Islet of Langerhans (tissue), 1 donor: ENCODE measurements around the gene PRDM8.

Source experiments
- FAIRE-seq: peaks from one replicate; lab custom pipeline; 2011; peaks lifted over from hg19 to GRCh38; lab: Jason Lieb, UNC

PRDM8 gene

DNA sequence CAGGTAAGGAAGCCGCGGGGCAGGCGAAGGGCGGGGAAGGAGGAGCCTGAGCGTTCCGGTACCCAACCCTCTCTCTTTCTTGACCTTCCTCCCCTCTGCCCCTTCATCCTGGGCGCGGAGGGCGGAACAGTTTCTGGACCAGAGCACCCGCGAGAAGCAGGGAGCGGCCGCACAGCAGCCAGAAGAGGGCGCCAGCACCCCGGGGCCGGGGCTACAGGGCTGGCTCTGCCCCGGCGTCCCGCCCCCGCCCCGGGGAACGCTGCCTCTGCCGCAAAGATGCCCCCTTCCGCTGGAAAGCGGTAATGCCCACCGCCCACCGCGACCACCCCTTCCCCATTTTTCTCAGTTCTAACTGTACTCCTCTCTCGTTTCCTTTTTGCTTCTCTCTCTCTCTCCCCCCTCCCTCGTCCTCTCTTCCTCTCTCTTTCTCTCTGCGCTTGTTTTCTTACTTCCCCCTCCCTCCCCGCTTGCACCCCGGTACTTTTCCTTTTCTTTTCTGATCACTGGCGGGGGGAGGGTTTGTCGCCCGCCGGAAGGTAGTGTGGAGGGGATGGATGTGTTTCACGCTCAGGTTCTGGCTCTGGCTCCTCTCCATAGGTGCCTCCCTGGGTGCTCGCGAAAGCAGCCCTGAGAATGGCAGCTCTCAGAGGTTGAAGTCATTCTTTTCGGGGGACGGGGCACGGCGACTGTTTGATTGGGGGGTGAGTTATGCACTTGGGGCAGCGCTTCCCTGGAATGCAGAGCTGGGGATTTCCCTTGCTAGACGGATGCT, 13.1 kb upstream of the PRDM8 start:
- no peak for FAIRE-seq

DNA sequence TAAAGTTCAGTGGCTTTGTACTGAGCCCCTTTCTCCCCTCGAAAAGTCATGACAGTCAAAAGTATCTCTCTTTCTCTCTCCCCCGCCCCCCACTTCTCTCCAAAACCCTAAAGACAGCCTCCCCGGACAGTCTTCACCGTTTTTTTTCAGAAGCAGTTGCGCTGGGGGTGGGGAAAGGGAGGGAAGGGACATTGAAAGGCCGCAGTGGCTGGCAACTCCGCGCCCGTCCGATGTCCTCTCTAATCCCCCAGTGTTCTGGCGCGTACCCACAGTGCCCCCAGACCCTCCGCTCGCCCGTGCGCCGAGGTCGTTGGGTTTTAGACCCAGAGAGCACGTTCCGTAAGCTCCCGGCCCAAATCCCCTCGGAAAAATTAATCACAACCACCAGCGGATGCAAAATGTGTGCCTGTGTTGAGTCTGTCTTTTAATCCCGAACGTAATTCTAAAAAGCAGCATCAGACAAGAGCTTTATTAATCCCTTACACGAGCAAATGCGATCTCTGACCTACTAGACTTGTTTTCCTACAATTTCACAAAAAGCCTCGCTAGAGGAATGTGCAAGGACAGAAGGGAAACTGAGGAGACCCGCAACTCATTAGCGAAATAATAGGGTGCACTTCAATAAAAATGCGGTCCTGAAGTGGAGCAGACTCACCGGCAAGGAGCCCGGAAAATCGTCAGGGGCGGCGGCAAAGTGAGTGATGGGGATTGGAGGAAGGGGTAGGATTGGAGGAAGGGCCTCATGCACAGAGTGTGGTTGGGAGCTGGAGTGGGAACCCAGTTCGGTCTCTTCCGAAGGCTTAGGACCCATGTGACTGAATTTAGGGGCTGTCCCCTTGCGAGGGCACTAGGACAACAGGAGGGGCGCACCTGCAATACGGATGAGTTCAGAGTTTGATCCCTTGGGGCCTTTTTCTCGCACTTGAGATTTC, 12.2 kb upstream of the PRDM8 start:
- no peak for FAIRE-seq

DNA sequence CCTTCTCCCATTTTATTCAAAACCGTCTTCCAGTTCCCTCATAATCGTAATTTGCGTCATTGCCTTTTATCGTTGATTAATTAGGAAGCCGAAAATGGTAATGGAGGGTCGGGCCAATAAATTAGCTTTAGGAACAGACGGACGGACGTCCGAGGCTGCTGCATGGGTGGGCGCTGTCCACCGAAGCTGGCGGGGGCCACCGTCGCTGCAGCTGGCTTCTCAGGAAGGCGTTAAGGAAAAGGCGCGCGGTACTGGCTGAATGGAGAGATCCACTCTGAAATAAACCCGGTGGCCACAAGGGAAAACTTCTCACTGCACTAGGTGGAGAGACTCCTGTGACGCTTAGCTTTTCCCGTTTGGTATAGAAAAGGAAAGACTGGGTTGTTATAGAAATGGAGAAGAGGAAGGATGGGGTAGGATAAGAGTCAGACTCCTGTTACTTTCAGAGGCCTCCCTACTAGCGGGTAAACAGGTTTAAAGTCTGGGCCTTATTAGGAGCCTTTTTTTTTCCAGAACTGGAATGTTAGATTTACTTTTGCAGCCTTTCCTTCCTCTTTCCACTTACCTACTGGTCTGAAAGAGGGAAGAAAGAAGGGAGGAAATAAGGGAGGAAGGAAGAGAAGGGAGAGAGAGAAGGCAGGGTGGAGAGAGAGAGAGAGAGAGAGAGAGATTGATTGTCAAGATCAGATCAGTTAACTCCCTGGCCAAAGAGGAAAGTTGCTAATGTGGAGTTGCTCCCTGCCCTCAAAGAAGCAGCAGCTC, 11.3 kb upstream of the PRDM8 start:
- no peak for FAIRE-seq

DNA sequence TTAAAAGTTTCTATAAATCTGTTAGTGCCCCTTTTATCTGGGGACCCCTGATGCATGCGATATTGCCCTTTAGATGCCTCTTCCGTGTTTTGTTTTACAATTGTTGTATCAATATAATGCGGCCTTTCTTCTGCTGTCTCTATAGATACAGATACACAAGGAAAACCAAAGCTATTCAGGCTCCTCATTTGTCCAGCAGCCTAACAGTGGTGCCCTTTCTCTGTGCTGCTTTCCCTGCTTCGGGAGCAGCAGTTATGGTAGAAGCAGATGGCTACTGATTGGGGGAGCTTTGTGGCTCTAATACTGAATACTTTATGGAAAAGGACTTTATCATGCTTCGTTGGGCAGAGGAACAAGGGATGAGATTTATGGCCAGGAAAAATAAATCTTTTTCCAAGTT, 10.6 kb upstream of the PRDM8 start:
- no peak for FAIRE-seq

DNA sequence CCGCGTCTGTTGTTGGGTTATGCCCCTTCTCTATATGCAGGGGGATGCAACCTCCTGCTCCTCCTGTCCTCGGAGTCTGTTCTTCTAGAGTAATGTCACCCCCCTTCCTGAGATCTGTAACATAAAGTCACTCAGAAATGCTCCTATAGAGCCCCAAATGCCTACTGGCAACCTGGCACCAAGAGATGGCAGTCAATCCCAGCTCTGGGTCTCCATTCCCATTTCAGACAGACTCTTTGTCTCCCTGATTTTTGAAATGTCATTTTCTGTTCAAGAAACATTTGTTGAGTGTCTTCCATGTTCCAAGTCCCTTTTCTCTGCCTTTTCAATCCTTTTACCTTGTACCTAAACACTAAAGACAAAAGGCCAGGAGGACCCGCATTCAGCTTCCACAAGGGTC, 9.6 kb upstream of the PRDM8 start:
- no peak for FAIRE-seq

DNA sequence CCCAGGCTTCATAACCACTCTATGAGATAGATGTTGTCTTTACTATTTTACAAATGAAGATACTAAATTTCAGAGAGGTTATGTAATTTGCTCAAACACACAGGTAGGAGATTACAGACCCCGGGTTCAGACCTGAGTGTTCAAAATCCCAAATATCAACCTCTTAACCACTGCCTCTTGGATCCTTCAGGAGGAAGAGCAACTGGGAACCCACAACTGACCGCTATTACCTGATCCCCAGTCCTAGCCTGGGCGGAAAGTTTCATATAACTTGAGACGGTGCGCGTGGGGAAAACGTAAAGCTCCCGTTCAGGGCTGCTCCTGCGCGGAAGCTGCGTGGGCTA, 8.9 kb upstream of the PRDM8 start:
- FAIRE-seq = no peak

DNA sequence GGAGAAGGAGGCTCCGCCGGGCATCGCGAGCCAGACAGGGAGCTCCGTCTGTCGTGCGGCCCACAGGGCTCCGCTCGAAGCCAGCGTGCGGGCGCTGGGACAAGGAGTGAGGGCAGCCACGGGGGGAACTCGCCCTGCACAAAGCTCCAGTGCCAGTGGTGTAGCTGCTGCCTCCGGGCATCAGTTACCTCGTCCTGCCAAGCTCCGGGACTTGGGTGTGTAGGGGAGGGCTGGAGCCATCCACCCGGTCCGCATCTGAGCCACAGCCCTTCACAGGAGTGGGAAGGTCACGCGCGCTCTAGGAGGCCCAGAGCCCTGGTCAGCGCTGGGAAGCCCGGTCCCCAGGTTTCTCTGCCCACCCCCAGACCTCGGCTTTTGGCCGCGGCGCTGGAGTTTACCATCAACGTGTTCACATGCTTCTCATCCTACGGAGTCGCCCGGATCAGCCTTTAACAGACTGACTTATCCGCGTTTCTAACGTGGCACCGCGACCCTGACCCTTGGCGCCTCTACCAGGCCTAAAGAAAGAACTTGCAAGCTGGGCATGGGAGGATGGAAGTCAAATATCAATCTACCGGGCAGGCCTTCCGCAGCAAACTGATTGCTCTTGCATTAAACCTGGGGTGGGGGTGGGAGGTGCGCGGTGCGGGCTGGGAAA, 8.4 kb upstream of the PRDM8 start:
- no peak for FAIRE-seq

DNA sequence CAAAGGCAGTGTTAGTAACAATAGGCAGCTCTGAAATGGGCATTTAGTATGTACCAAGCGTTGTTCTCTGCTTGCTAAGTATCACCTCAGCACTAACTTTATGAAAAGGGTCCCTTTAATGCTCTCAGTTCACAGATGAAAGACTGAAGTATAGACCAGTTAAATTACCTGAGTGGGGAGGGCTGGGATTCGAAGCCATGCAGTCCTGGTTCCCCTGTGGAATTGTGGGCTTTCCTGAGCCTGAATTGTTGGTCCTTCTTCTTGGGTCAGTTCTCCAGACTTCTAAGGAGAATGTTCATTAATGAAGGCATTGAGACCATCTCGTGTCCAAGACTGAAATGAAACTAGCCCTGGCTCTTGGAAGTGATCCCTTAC, 7.7 kb upstream of the PRDM8 start:
- FAIRE-seq = no peak

DNA sequence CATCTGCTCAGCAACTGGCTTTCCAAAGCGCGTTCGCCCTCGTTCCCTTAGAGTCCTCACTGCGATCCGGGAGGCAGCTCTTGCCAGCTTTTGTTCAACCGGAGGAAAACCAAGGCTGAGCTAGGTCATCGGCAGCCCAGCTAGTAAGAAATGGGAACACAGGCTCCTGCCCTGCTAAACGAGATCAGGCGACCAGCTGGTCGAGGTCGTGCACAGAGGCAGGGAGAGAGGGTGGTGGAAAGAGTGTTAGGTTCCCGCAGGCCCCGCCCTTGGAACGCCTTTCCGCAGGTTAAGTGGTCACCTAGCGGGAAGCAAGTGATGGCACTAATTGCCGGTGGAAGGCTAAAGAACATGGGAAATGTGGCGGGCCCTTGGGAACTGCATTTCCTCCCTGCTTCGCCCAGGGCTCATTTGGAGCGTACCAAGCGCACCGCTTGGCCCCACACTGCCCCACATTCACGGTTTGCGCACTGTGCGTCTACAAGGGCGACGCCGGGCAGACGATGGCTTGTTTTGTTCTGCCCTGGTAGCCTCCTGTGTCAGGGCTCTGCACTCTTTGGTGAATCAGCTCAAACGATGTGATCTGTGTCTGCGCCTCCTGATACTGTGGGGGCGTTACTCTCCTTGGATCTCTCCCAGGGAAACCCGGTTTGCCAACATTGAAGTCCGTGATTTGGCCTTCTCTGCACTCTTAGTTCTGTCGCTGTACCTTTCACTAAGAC, 7.2 kb upstream of the PRDM8 start:
- FAIRE-seq = no peak

DNA sequence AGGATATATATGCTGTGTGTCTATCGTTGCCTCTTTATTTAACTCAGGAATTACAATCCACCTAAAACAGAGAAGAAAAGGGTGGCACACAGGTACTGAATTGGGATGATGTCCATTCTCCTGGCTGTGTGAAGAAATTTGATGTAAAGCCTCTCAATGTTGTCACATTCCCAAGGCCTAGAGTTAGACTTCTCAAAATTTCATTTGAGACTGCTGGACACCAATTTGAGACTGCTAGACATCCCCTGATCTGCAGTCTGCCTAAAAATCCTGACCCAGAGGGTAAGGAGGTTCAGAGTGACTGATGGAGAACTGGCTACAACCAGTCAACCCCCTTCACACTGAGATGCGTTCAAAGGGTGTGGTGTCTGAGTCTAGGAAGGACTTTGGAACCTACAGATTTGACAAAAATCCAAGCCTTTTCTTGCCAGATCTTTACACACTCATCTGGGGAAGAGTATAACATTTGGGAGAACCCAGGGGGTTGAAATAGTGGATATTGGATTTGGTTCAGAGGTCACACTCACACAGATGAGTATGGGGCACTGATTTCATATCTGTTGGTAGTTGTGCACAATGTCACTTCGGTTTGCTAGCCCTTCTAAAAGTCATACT, 4.9 kb upstream of the PRDM8 start:
- no peak for FAIRE-seq

DNA sequence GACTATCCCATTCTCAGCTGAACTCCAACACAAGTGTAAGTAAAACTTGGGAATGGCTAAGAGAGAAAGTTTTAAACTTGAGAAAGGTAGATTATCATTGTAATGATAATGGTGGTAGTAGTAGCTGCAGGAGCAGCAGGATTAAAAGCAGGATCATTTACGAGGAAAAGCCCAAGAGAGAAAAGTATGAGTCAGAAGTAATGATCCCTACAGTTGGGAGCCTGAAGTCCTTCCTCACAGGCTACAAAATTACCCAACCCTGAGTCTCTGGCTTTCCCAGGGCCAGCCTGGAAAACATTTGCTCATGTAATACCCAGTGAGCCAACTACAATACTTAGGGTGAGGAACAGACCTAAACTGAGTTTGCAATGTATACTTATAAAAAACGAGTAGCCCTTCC, 4.4 kb upstream of the PRDM8 start:
- FAIRE-seq = no peak

DNA sequence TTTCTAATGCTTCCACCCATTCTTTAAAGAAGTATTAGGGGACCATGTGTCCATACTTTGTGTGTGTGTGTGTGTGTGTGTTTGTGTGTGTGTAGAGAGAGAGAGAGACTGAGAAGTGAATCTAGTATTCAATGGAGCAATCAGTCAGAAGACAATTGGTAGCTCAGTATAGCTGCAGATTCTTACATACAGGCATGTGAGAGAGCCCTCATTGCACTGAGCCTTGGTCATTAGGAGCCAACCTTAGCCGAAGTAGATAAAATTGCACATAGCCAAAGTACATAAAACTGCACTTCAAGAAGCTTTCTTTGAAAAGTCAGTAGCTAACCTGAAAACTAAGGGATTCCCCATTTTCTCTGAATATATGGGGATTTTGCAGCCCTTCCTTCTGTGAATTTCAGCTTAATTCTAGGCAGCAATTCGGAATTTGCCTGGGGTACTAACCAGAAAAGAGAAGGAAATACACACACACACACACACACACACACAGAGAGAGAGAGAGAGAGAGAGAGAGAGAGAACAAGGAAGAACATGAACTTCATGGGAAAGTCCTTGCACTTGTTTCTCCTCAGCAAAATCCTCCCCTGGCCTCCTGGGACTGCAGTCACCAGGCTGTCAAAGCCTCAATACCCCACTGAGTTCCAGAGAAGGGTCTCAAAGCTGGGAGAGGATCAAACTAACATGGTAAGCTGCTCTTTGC, 1.7 kb upstream of the PRDM8 start:
- no peak for FAIRE-seq

DNA sequence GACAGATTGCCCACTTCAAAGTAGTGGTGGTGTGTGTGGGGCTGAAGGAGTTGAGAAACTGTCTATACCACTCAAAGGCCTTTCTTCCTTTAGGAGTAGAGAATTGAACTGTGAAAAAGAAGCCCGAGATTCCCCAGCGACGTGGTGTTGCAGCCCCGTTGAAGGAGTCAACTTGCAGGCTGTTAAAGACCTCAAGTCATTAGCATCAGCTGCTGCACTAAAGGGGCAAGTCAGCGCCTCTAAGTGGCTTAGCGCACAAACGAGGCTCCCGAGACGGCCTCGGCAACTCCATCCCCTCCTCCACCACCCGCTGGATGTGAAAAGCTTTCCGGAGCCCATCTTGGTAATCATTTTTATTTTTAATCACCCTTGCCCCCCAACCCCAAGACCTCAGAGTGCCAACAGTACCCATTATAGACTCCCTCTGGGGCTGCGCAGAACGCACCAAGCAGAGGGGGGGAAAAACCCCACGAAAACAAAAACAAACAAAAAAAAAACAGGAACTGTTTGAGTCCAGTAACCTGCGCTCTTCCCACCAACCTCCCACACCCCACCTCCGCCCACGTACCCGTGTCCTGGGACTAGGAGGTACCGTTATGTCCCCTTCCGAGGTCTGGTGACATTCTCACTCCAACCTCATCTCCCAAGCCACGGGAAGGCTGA, 913 bp upstream of the PRDM8 start:
- no peak for FAIRE-seq

DNA sequence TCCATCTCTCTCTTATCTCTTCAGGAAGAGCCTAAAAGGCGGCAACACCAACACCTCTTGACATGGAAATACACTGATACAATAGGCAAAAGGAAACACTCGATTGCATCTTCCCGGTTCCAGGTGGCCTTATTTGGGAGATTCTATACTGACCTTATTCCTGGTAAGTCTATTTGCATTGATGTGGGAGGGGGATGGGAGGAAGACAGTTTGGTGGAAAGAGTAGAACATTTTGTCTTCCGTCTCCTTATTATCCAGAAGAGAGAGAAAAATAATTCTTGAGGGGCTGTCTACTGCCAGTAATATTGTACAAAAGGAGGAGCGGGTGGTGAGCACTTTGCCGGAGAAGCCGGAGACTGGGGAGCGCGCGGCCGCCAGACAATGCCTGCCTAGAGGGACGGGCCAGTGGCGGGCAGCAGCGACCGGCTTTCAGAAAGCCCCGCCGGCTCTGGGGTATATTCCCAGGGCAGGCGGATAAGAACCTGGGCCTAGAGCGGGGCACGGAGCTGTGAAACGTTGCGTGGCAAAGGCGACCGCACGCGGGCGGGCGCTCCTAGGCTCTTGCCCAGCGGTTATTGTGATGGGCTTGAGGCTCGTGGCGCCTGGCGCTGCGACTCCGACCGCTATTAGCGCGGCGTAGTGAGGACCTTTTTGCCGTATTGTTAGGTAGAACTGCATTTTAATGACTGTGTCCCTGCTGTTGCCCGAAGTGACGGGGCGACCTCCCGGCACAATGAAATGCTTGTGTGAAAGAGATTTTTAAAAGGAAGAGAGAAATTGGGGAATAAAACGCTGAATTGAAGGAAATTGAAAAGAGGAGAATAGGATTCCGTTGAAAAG, 518 bp downstream of the PRDM8 start:
- FAIRE-seq = no peak

DNA sequence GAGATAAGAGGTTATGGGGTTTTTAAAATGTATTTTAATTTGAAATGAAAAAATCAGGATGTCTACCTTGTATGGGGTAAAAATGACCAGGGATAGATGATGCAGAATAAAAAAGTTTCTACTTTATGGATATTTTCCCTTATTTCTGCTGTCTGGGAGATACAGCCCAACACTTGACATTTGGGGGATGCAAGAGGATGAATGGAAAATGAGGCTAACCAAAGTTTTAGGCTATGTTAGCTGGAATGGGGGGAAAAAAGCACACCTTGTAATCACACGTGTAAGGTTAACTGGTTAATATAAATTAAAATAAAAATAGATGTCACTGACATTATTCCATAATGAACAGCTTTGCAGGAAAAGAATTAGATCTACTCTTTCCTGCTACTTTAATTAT, 1.1 kb downstream of the PRDM8 start:
- no peak for FAIRE-seq

DNA sequence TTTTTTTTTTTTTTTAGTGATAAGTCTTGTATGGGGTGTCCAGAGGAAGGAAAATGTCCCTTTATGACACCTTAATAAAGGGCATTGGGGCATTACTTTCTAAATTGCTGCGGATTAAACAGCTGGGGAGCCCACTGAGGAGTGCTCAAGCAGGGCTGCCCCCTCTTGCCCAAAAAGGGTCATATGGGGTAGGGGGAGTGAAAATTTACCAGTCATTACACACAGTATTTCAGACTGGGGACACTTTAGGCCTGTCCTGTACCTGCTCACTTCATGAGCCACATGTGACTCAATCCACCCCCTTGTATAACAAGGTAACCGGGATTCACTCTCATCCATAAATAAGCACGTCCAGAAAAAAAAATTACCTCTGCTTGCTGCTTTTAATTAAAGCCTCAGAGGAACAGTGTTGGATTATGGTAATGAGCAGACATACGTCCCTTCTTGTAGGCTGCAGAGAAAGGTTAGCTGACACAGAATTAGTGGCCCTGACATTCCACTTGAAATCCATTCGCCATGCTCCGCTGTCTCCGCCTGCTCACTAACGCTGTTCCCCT, 1.8 kb downstream of the PRDM8 start:
- no peak for FAIRE-seq

DNA sequence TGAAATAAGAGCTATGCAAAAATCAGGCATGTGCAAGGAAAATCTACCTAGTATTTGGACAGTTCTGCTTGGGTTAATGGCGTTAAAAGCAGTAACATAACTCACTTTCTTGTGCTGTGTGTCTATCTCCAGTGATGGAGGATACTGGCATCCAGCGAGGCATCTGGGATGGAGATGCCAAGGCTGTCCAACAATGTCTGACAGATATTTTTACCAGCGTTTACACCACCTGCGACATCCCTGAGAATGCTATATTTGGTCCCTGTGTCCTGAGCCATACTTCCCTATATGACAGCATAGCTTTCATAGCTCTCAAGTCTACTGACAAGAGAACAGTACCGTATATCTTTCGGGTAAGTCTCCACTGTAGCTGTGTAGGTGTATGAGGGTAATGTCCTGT, 2.6 kb downstream of the PRDM8 start:
- FAIRE-seq = no peak

DNA sequence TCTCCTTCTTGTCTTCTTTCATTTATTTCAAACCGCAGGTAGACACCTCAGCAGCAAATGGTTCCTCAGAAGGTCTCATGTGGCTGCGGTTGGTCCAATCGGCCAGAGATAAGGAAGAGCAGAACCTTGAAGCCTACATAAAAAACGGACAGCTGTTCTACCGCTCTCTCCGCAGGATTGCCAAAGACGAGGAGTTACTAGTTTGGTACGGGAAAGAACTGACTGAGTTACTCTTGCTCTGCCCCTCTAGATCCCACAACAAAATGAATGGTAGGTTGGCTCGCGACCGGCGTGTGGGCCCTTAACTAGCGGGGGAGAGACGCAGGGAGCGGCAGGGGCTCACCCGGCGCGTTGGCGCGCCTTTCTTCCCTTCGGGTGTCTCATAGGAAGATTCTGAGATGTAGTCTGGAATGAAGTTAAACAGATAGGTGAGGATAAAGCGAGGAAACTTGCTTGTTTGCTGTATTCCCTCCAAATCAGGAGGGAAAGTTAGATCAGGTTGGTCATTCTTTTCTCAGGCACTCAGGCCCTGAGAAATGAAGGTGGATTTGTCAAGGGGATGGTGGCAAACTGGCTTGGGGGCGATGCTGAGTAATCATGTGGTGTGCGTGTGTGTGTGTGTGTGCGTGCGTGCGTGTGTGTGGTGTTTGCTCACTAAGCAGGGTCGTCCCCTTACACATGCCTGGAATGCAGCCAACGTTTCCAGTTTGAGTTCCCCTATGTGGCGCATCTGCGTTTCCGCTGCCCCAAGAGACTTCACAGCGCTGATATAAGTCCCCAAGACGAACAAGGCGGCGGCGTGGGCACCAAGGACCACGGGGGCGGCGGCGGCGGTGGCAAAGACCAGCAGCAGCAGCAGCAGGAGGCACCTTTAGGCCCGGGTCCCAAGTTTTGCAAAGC, 4.2 kb downstream of the PRDM8 start:
- no peak for FAIRE-seq
